Measurements from ENCODE around the gene ACIN1.

ACIN1 gene

DNA sequence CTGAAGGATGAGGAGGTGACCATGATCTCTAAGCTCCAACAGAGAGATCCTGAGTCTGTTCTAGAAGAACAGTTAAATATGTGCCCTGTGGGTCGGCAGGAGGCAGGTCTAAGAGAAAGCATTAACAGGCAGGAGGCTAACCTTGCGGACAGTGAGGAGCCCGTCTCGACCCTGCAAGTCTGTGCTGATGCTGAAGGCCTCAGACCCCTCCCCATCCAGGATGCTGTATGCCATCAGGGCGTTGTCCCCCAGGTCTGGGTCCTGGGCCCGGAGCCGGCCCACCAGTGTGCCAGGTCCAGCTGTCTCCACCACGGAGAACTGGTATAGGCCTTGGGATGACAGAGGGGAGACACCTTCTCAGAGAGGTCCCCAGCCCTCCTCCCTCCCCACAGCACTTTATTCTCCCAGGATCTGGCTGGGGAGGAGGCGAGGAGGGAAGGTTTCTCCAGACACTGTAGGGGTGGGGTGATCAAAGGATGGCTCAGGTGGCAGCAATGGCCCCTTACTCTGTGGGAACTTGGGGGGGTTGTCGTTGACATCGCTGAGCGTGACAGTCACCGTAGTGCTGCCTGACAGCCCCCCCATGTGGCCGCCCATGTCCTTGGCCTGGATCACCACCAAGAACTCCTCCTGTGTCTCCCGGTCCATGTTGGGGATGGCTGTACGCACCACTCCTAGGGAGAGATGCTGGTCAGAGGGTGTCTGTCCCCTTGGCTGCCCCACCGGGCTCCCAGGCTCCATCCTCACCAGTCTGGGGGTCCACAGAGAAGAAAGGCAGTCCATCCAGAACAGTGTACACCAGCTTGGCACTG, 40.7 kb downstream of the ACIN1 start:
- DNase-seq (ENCODE audit: low read depth), result no peak
- TF ChIP-seq, protein P1, sequence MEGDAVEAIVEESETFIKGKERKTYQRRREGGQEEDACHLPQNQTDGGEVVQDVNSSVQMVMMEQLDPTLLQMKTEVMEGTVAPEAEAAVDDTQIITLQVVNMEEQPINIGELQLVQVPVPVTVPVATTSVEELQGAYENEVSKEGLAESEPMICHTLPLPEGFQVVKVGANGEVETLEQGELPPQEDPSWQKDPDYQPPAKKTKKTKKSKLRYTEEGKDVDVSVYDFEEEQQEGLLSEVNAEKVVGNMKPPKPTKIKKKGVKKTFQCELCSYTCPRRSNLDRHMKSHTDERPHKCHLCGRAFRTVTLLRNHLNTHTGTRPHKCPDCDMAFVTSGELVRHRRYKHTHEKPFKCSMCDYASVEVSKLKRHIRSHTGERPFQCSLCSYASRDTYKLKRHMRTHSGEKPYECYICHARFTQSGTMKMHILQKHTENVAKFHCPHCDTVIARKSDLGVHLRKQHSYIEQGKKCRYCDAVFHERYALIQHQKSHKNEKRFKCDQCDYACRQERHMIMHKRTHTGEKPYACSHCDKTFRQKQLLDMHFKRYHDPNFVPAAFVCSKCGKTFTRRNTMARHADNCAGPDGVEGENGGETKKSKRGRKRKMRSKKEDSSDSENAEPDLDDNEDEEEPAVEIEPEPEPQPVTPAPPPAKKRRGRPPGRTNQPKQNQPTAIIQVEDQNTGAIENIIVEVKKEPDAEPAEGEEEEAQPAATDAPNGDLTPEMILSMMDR (IDR thresholded peaks at IDR 0.05; ENCODE audit: control insufficient read depth, extremely low read depth, insufficient read depth), result no peak

DNA sequence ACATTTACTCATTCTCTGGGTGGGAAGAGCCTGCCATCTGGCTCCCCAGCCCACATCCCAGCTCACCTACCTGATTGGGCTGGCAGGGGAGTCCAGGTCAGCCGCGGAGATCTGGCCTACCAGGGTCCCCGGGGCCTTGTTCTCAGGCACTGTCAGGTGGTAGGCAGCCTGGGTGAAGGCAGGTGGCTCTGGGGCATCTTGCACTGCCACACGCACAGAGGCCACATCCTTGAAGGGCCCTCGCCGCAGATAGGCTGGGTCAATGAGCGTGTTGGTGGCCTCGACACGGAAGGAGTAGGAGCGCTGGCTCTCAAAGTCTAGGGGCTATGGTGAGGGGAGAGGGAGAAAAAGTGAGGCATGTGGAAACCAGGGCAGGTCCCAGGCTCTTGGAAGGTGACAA, 41.5 kb downstream of the ACIN1 start:
- H3K4me3 ChIP-seq (ENCODE audit: low read depth, low read length), result no peak overlapping the region
- DNase-seq (ENCODE audit: low read depth), result no peak
- TF ChIP-seq, protein P1 (IDR thresholded peaks at IDR 0.05; ENCODE audit: control insufficient read depth, extremely low read depth, insufficient read depth), result no peak

More for the DNA sequence above, 40.7 kb downstream of the ACIN1 start:
- no peak overlapping the region for H3K4me3 ChIP-seq (ENCODE audit: low read depth, low read length)

DNA sequence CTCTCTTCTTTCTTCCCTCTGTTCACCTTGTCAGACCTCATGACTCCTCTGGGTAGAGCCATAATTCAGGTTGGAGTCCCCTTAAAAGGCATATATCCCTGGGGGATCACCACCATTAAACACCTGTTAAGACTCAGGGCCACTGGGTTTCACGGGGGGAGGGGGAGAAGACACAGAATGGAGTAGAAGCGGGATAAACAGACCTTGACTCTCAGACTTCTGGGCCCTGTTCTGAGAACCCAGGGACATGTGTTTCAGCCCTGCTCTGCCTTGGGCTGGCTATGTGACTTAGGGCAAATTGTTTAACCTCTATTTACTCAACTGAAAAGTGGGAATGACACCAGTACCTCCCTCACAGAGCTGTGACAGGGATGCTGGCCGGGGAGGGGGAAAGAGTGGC, 42.3 kb downstream of the ACIN1 start:
- no peak for DNase-seq (ENCODE audit: low read depth)
- H3K4me3 ChIP-seq (ENCODE audit: low read depth, low read length), result no peak overlapping the region
- TF ChIP-seq, protein P1 (IDR thresholded peaks at IDR 0.05; ENCODE audit: control insufficient read depth, extremely low read depth, insufficient read depth), result no peak

DNA sequence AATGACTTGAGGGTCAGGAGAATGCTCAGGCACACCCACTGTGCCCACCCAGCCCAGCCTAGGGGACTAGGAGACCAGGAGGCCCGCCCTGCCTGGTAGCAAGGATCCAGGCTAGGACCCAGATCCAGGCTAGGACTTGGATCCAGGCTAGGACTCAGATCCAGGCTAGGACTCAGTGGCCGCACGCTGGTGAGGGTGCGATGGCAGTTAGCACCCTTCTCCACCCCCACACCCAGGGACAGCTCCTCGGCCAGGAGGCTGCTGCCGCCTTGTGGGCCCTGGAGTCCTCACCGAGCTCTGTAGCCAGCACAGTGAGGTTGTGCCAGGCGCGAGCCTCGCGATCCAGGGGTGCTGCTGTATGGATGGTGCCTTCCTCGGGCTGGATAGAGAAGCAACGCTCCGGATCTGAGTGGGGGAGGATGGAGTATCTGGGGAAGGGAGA, 42.7 kb downstream of the ACIN1 start:
- TF ChIP-seq, protein P1 (IDR thresholded peaks at IDR 0.05; ENCODE audit: control insufficient read depth, extremely low read depth, insufficient read depth), result 0 out of 2 replicates have a peak, but pooled peaks have one; percentile 6
- DNase-seq (ENCODE audit: low read depth), result no peak
- no peak overlapping the region for H3K4me3 ChIP-seq (ENCODE audit: low read depth, low read length)

DNA sequence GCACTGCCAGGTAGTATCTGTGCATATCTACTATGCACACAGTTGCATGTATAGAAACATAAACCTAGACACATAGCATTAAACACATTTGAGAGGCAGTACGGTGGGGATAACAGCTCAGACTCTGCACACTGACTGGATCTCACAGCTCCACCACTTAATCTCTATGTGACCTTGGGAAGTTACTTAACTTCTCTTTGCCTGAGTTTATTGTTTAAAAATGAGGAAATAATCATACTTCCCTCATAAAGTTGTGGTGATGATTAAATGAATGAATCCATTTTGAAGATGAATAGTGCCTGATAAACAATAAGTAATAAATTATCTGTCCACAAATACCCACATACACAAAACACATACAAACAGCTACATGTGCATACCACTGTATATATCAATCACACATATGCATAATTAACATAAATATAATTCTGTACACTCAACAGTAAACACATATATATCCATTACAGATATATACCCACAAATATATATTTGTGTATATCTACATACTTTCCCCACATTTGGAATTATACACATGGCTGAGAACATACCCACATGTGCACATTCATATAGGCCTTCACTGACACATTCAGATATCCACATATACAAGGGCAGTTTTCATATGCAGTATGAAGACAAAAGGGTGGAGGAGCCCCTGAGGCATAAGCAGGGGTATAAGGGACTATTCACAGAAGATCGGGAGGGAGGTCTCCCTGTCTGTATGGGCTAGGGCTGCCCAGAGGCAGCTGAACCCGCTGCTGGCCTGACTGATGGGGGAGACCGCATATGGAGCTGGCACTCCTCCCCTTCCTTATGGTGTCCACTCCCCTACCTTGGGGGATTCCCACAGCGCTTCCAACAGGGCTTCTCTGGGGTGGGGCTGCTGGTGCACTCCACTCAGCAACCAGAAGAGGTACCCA, 43.5 kb downstream of the ACIN1 start:
- no peak for DNase-seq (ENCODE audit: low read depth)

DNA sequence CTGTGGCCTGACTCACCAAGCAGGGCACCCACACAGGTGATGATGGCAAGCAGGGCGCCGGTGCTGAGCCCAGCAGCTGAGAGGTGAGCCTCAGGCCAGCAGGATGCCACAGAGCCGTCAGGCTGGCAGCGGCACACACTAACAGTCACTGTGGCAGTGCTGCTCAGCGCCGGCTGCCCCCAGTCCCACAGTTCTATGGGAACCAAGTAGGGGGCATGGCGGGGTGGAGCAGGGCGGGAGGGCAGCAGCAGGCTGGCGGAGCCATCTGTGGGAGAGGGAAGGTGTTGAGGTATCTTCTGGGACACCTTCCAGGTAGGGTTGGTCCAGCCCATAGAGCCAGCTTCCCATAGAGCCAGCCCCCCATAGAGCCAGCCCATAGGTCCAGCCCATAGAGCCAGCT, 45.9 kb downstream of the ACIN1 start:
- no peak overlapping the region for H3K4me3 ChIP-seq (ENCODE audit: low read depth, low read length)
- TF ChIP-seq, protein P1 (IDR thresholded peaks at IDR 0.05; ENCODE audit: control insufficient read depth, extremely low read depth, insufficient read depth), result no peak
- no peak for DNase-seq (ENCODE audit: low read depth)

More for the DNA sequence above, 43.5 kb downstream of the ACIN1 start:
- TF ChIP-seq, protein P1 (IDR thresholded peaks at IDR 0.05; ENCODE audit: control insufficient read depth, extremely low read depth, insufficient read depth), result no peak
- no peak overlapping the region for H3K4me3 ChIP-seq (ENCODE audit: low read depth, low read length)
